Upper lobe of left lung (tissue), 4 donors: ENCODE results near the gene FADS2.

Source experiments
- CTCF ChIP-seq, 6 experiments: fragments of 450-650 bp in 4 of 6; fragments of 200-600 bp in 2 of 6; sonication (generic) in 2 of 6; IDR thresholded peaks; one replicate each; pipeline ENCODE4 v1.5.1; 2016 to 2019; ENCODE audit warnings: antibody characterized with exemption in 6 of 6
- EP300 ChIP-seq, 4 donors: sonication (generic); formaldehyde crosslinking; IDR thresholded peaks; one replicate each; pipeline ENCODE4 v1.5.1; 2017; ENCODE audit warnings: antibody characterized with exemption in 4 of 4, control low read depth in 2 of 4
- POLR2A ChIP-seq, 4 donors: fragments of 450-650 bp; IDR thresholded peaks; one replicate each; pipeline ENCODE4 v1.5.1; 2016 to 2017; ENCODE audit warnings: antibody characterized with exemption in 4 of 4, mild to moderate bottlenecking in 2 of 4

GRCh38 chr11:61861634-61862033 is 33.5 kb downstream of the FADS2 start:
- TF ChIP-seq POLR2A (IDR thresholded peaks at IDR 0.05): no peak
- TF ChIP-seq CTCF (IDR thresholded peaks at IDR 0.05): no peak
- TF ChIP-seq EP300 (IDR thresholded peaks at IDR 0.05): no peak
